IMR-90 (cell line): Measurements from ENCODE around the gene MYH10. TPM values are rescaled to one million over a fixed set of nuclear protein-coding genes. Genes with fewer than 3 reads are reported as not detected.

Experiments used
- ATAC-seq: fragments of 200-7000 bp; cut with Tn5 transposase; 2 replicates; pipeline ENCODE4 v1.9.1; 2020; ENCODE audit warnings: low read depth, mild to moderate bottlenecking, moderate library complexity
- BruUV-seq: library from RNA; stranded (reverse); fragments of 400-500 nt; replicated peaks from 2 replicates; lab custom pipeline; 2021; lab: Mats Ljungman, UMichigan
- CTCF ChIA-PET: fragments of 300-600 bp; formaldehyde crosslinking; extraction: SDS; loops from one replicate; lab custom pipeline; 2021; ENCODE audit warnings: antibody characterized with exemption; lab: Yijun Ruan, JAX
- POLR2A ChIA-PET: fragments of 300-600 bp; sonication (Branson Sonifier 250); formaldehyde crosslinking; loops from one replicate; lab custom pipeline; 2022; ENCODE audit warnings: antibody characterized with exemption; ENCODE audit not compliant: unreplicated experiment; lab: Charles Lee
- DNase-seq: peaks from one replicate; pipeline ENCODE4 v3.0.0; 2013
- H2AFZ ChIP-seq: replicated peaks from 2 replicates; pipeline ENCODE3; 2013; ENCODE audit warnings: low read length, mild to moderate bottlenecking; ENCODE audit not compliant: poor library complexity
- H2AK5ac ChIP-seq: 2 replicates; pipeline ENCODE4 v1.6.1; 2013; ENCODE audit warnings: low read depth, low read length, inconsistent platforms
- H2AK9ac ChIP-seq: replicated peaks from 2 replicates; pipeline ENCODE3; 2013; ENCODE audit warnings: mild to moderate bottlenecking, low read depth, low read length, moderate library complexity; ENCODE audit not compliant: poor library complexity
- H2BK120ac ChIP-seq: 2 replicates; pipeline ENCODE4 v1.6.1; 2013; ENCODE audit warnings: low read depth, low read length, inconsistent platforms
- H2BK15ac ChIP-seq: 3 replicates; pipeline ENCODE4 v1.6.1; 2013; ENCODE audit warnings: low read depth, low read length, inconsistent platforms
- H2BK20ac ChIP-seq: 2 replicates; pipeline ENCODE4 v1.6.1; 2013; ENCODE audit warnings: low read depth, mild to moderate bottlenecking, inconsistent platforms, low read length, moderate library complexity
- H2BK5ac ChIP-seq: 2 replicates; pipeline ENCODE4 v1.6.1; 2013; ENCODE audit warnings: mild to moderate bottlenecking, low read depth, low read length, inconsistent platforms; ENCODE audit not compliant: poor library complexity, severe bottlenecking
- H3K14ac ChIP-seq: replicated peaks from 2 replicates; pipeline ENCODE4 v1.6.1; 2013; ENCODE audit warnings: low read depth, low read length, inconsistent platforms
- H3K18ac ChIP-seq: 2 replicates; pipeline ENCODE4 v1.6.1; 2013; ENCODE audit warnings: low read depth, low read length, control low read depth
- H3K23ac ChIP-seq: 2 replicates; pipeline ENCODE4 v1.6.1; 2013; ENCODE audit warnings: low read depth, low read length, inconsistent platforms
- H3K27ac ChIP-seq: 2 replicates; pipeline ENCODE4 v1.5.1; 2013; ENCODE audit warnings: mild to moderate bottlenecking, control low read depth, low read length; ENCODE audit not compliant: insufficient read depth
- H3K27me3 ChIP-seq: 2 replicates; pipeline ENCODE4 v1.6.1; 2013; ENCODE audit warnings: low read length; ENCODE audit not compliant: control insufficient read depth, insufficient read depth
- H3K36me3 ChIP-seq: 2 replicates; pipeline ENCODE4 v1.6.1; 2013; ENCODE audit warnings: low read length, mixed read lengths; ENCODE audit not compliant: control insufficient read depth, insufficient read depth
- H3K4ac ChIP-seq: 2 replicates; pipeline ENCODE4 v1.6.1; 2013; ENCODE audit warnings: low read depth, low read length, inconsistent platforms
- H3K4me1 ChIP-seq: 2 replicates; pipeline ENCODE4 v1.6.1; 2013; ENCODE audit warnings: low read length, mixed read lengths; ENCODE audit not compliant: control insufficient read depth, insufficient read depth
- H3K4me2 ChIP-seq: 2 replicates; pipeline ENCODE4 v1.6.1; 2013; ENCODE audit warnings: low read depth, mild to moderate bottlenecking, control low read depth, low read length, moderate library complexity
- H3K4me3 ChIP-seq: 2 replicates; pipeline ENCODE4 v1.5.1; 2013; ENCODE audit warnings: low read depth, mild to moderate bottlenecking, control low read depth, low read length, moderate library complexity; ENCODE audit not compliant: insufficient read depth
- H3K56ac ChIP-seq: 2 replicates; pipeline ENCODE4 v1.6.1; 2013; ENCODE audit warnings: low read length, inconsistent platforms; ENCODE audit not compliant: insufficient read depth; ENCODE audit errors: extremely low read depth
- H3K79me1 ChIP-seq, 2 experiments: 2 replicates each; pipeline ENCODE4 v1.6.1; 2013; ENCODE audit warnings: low read length in 2 of 2, inconsistent platforms in 1 of 2, low read depth in 1 of 2
- H3K9ac ChIP-seq: 2 replicates; pipeline ENCODE4 v1.6.1; 2013; ENCODE audit warnings: low read depth, low read length, control low read depth
- H3K9me1 ChIP-seq: 2 replicates; pipeline ENCODE4 v1.6.1; 2013; ENCODE audit warnings: low read length, inconsistent platforms; ENCODE audit not compliant: insufficient read depth
- H3K9me3 ChIP-seq: 2 replicates; pipeline ENCODE4 v1.6.1; 2013; ENCODE audit warnings: low read length; ENCODE audit not compliant: control insufficient read depth, insufficient read depth
- H4K20me1 ChIP-seq: 2 replicates; pipeline ENCODE4 v1.6.1; 2013; ENCODE audit warnings: low read length, inconsistent platforms; ENCODE audit not compliant: insufficient read depth
- H4K5ac ChIP-seq: 2 replicates; pipeline ENCODE4 v1.6.1; 2013; ENCODE audit warnings: mild to moderate bottlenecking, low read depth, low read length, control low read depth
- H4K8ac ChIP-seq, 2 experiments: 2 replicates each; pipeline ENCODE4 v1.6.1; 2013; ENCODE audit warnings: low read depth in 2 of 2, low read length in 2 of 2, control low read depth in 1 of 2, inconsistent platforms in 1 of 2
- H4K91ac ChIP-seq: 2 replicates; pipeline ENCODE4 v1.6.1; 2013; ENCODE audit warnings: low read depth, low read length, inconsistent platforms; ENCODE audit not compliant: insufficient read depth
- CEBPB ChIP-seq: IDR thresholded peaks from 2 replicates; pipeline ENCODE4 v1.6.1; 2012; ENCODE audit warnings: low read depth, low read length, improper control_type of control experiment
- CHD1 ChIP-seq: IDR thresholded peaks from 2 replicates; pipeline ENCODE4 v1.6.1; 2012; ENCODE audit warnings: low read depth, low read length, improper control_type of control experiment
- FOS ChIP-seq: fragments of 150-350 bp; IDR thresholded peaks from 2 replicates; pipeline ENCODE4 v1.6.1; 2016; ENCODE audit warnings: low read depth, low read length
- MAFK ChIP-seq: IDR thresholded peaks from 2 replicates; pipeline ENCODE4 v1.6.1; 2012; ENCODE audit warnings: low read depth, low read length, improper control_type of control experiment
- MAZ ChIP-seq: IDR thresholded peaks from 2 replicates; pipeline ENCODE4 v1.6.1; 2012; ENCODE audit warnings: low read depth, mild to moderate bottlenecking, low read length, improper control_type of control experiment, moderate library complexity, borderline replicate concordance
- MXI1 ChIP-seq: IDR thresholded peaks from 2 replicates; pipeline ENCODE4 v1.6.1; 2012; ENCODE audit warnings: low read depth, mild to moderate bottlenecking, low read length, moderate library complexity, borderline replicate concordance
- NFE2L2 ChIP-seq: fragments of 150-350 bp; IDR thresholded peaks from 2 replicates; pipeline ENCODE4 v1.6.1; 2016; ENCODE audit warnings: low read depth, mild to moderate bottlenecking, low read length
- POLR2A ChIP-seq: IDR thresholded peaks from 2 replicates; pipeline ENCODE4 v1.6.1; 2012; ENCODE audit warnings: mild to moderate bottlenecking, low read depth, low read length
- RAD21 ChIP-seq: IDR thresholded peaks from 2 replicates; pipeline ENCODE4 v1.6.1; 2012; ENCODE audit warnings: low read length, improper control_type of control experiment
- RCOR1 ChIP-seq: IDR thresholded peaks from 2 replicates; pipeline ENCODE4 v1.6.1; 2012; ENCODE audit warnings: mild to moderate bottlenecking, low read length, improper control_type of control experiment; ENCODE audit not compliant: insufficient replicate concordance
- RFX5 ChIP-seq: IDR thresholded peaks from 2 replicates; pipeline ENCODE4 v1.8.0; 2012; ENCODE audit warnings: low read depth, mild to moderate bottlenecking, low read length, moderate library complexity
- WGBS, 2 experiments: methylation state at CpG; one replicate each; pipeline versions ENCODE4 v1.1.5 to v1.1.7; 2013; ENCODE audit warnings: missing lambda C conversion rate in 2 of 2; ENCODE audit not compliant: insufficient read length in 1 of 2; ENCODE audit errors: extremely low coverage in 2 of 2; 5-methylcytosine and 5-hydroxymethylcytosine counted together
- dilution Hi-C: fragments of 300-500 bp; cut with HindIII; formaldehyde crosslinking; loops from one replicate; pipeline ENCODE4 v1.14.3; 2018; ENCODE audit warnings: low sequenced_read_pairs; ENCODE audit not compliant: unreplicated experiment
- in situ Hi-C: fragments of 300-500 bp; cut with MboI; formaldehyde crosslinking; loops from 3 replicates; pipeline ENCODE4 v1.14.3; 2019; ENCODE audit warnings: low sequenced_read_pairs, inconsistent platforms, mixed read lengths
- intact Hi-C: fragments of 100-400 bp; cut with micrococcal nuclease; formaldehyde crosslinking; loops from 2 replicates; pipeline ENCODE4 v1.10.0; 2022
- polyA plus RNA-seq, 3 experiments: library from polyadenylated mRNA; depleted of rRNA; stranded (reverse); fragments of >200 nt; gene quantifications; 2 replicates each; pipeline ENCODE4 v1.2.3, GENCODE V29; 2012; ENCODE audit warnings: low replicate concordance in 1 of 3
- total RNA-seq: library from RNA; depleted of rRNA; stranded (reverse); fragments of >200 nt; gene quantifications from 2 replicates; pipeline ENCODE4 v1.2.3, GENCODE V29; 2012
- TF ChIP-seq, protein P1 (sequence below): fragments of 150-350 bp; IDR thresholded peaks from 2 replicates; pipeline ENCODE4 v1.6.1; 2017; ENCODE audit warnings: mild to moderate bottlenecking, antibody characterized with exemption, low read length, low read depth
- TF ChIP-seq, protein P2 (sequence below): conservative IDR thresholded peaks from 2 replicates; pipeline ENCODE4 v1.5.1; 2012; ENCODE audit warnings: mild to moderate bottlenecking, low read depth, low read length, improper control_type of control experiment

The MYH10 gene
- total and polyA plus RNA-seq, 2 of the 4 experiments (the other 2 are of a cell fraction): 71.2 to 95.2 TPM

DNA sequence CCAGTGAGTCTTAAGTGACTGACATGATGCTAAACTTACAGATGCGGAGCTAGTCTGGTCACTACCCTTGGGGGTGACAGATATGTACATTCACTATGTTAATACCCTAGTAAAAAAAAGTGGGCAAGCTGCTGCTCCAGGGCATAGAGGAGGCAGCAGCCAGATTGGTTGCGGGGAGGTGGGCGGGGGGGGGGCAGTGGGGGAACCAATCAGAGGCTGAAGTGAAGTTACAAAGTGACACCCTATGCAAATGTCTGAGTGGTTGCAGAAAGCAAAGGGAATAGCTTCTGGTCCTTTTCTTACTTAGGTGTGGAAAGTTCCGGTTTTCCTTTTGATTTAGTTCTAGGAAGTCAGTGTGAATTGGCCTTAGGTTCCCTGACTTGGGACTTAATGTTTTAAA lies 182.7 kb downstream of the MYH10 start:
- Histone ChIP-seq H2BK120ac (no peak overlapping the region), H2BK5ac (no peak overlapping the region), H3K4me1 (no peaks in the 10 kb centered on the region), H3K56ac (no peak overlapping the region), H2AK9ac (no peak overlapping the region), H3K14ac (no peak overlapping the region), H2BK15ac (no peak overlapping the region), H2BK20ac (no peak overlapping the region), H3K36me3 (peaks cover 39% of the 10 kb centered on the region), H2AK5ac (no peak overlapping the region), H3K23ac (no peak overlapping the region), H3K9me3 (no peaks in the 10 kb centered on the region), H2AFZ (no peak overlapping the region), H3K79me1 (peaks cover 40 to 63% of the 10 kb centered on the region in 2 experiments), H3K4me2 (no peak overlapping the region), H4K5ac (no peak overlapping the region), H3K27me3 (no peaks in the 10 kb centered on the region), H4K20me1 (peaks cover 27% of the 10 kb centered on the region), H3K18ac (no peak overlapping the region), H3K4ac (no peak overlapping the region), H3K27ac (no peak overlapping the region), H3K9ac (no peak overlapping the region), H3K4me3 (no peak overlapping the region), H4K91ac (no peak overlapping the region), H3K9me1 (no peaks in the 10 kb centered on the region), H4K8ac (no peak overlapping the region)
- intact Hi-C loops: no loop called here
- DNase-seq (no peak), ATAC-seq (no peak)
- ChIA-PET POLR2A (no interaction called here), CTCF (no interaction called here)
- BruUV-seq: no TSS peak
- no CpG with 5 or more reads among the region's 4 CpGs for WGBS, 2 experiments
- dilution Hi-C loops: no loop called here
- TF ChIP-seq, protein P1, sequence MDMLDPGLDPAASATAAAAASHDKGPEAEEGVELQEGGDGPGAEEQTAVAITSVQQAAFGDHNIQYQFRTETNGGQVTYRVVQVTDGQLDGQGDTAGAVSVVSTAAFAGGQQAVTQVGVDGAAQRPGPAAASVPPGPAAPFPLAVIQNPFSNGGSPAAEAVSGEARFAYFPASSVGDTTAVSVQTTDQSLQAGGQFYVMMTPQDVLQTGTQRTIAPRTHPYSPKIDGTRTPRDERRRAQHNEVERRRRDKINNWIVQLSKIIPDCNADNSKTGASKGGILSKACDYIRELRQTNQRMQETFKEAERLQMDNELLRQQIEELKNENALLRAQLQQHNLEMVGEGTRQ: no peak
- TF ChIP-seq MAFK (no peak), NFE2L2 (no peak), CHD1 (no peak), POLR2A (no peak), MXI1 (no peak), RCOR1 (no peak), MAZ (no peak), RFX5 (no peak), FOS (no peak), CEBPB (no peak), RAD21 (no peak)
- TF ChIP-seq, protein P2, sequence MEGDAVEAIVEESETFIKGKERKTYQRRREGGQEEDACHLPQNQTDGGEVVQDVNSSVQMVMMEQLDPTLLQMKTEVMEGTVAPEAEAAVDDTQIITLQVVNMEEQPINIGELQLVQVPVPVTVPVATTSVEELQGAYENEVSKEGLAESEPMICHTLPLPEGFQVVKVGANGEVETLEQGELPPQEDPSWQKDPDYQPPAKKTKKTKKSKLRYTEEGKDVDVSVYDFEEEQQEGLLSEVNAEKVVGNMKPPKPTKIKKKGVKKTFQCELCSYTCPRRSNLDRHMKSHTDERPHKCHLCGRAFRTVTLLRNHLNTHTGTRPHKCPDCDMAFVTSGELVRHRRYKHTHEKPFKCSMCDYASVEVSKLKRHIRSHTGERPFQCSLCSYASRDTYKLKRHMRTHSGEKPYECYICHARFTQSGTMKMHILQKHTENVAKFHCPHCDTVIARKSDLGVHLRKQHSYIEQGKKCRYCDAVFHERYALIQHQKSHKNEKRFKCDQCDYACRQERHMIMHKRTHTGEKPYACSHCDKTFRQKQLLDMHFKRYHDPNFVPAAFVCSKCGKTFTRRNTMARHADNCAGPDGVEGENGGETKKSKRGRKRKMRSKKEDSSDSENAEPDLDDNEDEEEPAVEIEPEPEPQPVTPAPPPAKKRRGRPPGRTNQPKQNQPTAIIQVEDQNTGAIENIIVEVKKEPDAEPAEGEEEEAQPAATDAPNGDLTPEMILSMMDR: no peak
- in situ Hi-C loops: no loop called here
